Measurements from ENCODE around the gene ACACB.

Gene ACACB

DNA sequence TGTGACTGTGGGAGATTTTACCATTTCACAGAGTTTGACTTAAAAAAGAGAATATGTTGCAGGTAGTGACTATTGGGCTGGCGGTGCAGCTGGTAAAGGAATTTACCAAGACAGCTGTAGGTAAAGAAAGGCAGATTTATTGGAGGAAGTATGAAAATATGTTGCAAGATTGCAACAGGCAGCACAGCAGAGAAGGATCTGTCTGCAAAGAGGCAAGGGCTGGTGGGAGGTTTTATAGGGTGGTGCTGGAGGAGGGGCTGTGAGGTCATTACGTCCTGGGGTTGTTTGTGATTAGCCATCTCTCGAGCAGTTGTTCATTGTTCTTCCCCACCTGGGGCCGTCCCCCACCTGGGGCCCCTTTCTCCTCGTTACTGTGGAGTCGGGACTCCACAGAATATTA, 62.1 kb downstream of the ACACB start:
- no peak for DNase-seq

- no peak for DNase-seq
These were observed 63.5 kb downstream of the ACACB start for GRCh38 chr12:109179927-109180326.

DNA sequence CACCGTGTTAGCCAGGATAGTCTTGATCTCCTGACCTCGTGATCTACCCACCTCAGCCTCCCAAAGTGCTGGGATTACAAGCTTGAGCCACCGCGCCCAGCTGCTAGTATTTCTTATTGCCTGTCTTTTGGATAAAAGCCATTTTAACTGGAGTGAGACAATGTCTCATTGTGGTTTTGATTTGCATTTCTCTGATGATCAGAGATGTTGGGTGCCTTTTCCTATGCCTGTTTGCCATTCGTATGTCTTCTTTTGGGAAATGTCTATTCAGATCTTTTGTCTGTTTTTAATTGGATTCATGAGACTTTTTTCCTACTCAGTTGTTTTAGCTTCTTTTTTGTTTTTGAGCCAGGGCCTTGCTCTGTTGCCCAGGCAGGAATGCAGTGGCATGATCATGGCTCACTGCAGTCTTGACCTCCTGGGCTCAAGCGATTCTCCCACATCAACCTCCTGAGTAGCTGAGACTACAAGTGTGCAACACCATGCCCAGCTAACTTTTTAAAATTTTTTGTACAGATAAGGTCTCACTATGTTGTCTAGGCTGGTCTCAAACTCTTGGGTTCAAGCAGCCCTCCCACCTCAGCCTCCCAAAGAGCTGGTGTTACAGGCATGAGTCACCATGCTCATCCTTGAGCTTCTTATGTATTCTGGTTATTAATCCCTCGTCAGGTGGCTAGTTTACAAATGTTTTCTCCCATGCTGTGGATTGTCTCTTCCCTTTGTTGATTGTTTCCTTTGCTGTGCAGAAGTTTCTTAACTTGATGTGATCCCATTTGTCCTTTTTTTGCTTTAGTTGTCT, 65.9 kb downstream of the ACACB start:
- peak; percentile 22 for DNase-seq

DNA sequence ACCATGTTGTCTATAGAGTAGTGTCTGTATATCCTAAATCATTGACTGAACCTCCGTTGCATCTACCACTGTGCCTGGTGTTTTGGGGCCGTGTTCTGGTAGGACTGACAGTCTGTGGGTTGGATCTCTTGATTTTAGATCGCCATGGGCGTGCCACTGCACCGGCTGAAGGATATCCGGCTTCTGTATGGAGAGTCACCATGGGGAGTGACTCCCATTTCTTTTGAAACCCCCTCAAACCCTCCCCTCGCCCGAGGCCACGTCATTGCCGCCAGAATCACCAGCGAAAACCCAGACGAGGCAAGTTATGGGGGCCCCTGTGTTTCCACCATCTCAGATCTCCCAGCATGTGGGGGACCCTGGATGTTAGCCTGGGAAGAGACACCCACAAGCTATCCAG, 69.1 kb downstream of the ACACB start:
- DNase-seq = no peak

DNA sequence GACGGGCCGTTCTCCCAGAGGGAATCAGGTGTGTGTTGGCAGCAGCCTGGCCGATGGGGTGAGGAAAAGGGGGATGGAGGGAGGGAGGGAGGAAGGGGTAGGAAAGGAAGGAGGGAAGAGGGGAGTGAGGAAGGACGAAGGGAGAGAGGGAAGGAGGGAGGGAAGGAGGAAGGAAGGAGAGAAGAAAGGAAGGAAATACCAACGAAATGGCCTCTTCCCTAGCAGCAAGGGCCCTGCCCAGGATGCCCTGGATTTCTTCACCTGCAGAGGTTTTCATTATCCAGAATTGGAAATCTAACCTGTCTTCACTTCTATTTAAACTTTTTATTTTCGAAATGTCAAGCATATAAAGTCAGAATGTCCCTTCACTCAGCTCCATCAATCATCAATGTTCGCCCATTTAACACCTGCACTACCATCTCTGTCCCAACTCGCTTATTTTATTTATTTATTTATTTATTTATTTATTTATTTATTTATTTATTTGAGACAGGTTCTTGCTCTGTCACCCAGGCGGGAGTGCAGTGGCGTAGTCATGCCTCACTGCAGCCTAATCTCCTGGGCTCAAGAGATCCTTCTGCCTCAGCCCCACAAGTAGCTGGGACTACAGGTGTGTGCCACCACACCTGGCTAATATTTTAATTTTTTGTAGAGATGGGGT, 70.7 kb downstream of the ACACB start:
- no peak for DNase-seq

DNA sequence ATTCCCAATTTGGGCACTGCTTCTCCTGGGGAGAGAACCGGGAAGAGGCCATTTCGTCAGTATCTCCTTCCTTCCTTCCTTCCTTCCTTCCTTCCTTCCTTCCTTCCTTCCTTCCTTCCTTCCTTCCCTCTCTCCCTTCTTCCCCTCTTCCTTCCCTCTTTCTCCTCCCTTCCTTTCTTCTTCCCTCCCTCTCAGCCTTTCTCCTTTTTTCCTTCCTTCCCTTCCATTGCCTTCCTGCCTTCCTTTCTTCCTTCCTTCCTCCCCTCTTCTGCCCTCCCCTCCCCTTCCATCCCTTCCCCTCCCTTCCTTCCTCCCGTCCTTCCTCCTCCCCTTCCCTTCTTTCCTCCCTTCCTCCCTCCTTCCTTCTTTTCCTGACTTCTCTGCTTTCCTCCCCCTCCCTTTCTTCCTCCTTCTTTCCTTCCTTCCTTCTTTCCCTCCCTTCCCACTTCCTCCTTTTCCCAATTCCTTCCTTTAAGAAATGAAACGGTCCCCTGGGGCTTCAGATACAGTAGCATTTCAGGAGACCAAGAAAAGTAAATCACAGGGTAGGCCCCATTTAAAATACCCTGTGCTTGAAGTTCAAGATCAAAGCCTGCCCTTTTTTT, 71.8 kb downstream of the ACACB start:
- no peak for DNase-seq

GRCh38 chr12:109189291-109189690, 72.9 kb downstream of the ACACB start:
- DNase-seq = no peak

DNA sequence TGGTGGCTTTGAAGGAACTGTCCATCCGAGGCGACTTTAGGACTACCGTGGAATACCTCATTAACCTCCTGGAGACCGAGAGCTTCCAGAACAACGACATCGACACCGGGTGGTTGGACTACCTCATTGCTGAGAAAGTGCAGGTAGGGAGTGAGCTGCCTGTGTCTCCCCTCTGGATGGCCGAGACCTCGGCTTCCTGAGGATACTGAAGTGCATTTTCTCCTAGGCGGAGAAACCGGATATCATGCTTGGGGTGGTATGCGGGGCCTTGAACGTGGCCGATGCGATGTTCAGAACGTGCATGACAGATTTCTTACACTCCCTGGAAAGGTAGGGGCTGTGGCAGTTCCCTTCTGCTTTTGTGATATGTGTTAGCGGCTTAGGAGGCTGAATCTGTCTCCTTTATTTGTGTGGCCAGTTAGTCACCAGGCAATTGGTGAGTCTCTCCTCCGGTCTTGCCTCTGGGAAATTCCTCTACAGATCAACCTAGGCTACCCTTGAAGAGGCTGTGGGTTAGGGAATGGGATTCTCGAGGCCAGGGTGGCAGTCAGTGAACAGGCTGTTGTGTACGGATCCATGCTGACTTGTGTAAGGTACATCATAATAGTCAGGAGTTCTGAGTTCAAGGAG, 75.3 kb downstream of the ACACB start:
- no peak for DNase-seq

DNA sequence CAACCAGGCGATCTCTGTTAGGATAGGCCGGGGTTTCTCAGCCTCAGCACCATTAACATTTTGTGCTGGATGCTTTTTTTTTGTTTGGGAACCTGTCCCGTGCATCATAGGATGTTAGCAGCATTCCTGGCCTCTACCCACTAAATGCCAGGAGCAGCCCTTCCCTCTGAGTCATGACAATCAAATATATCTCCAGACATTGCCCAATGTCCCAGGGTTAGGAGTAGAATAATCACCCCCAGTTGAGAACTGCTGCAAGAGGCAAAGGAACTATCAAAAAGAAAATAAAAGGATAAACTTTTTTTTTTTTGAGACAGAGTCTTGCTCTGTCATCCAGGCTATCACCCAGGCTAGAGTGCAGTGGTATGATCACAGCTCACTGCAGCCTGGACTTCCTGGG, 76.0 kb downstream of the ACACB start:
- DNase-seq = peak; percentile 65

GRCh38 chr12:109193896-109194295, 77.5 kb downstream of the ACACB start:
- DNase-seq = no peak

- no peak for DNase-seq
These were observed 79.9 kb downstream of the ACACB start for GRCh38 chr12:109196332-109196731.

- DNase-seq = no peak
These were observed 80.9 kb downstream of the ACACB start for GRCh38 chr12:109197327-109197726.

DNA sequence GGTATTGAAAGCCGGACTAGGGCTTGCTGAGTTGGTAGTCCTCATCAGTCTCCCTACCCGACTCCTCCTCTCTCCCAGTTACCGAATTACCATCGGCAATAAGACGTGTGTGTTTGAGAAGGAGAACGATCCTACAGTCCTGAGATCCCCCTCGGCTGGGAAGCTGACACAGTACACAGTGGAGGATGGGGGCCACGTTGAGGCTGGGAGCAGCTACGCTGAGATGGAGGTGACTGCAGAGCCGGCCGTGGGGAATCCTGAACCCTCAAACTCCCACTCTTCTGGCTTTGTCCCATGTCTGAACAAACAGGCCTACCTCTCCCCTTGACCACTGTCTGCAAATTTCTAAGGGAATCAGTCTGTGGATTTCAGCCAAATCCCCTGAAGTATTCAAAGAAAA, 82.9 kb downstream of the ACACB start:
- no peak for DNase-seq

DNA sequence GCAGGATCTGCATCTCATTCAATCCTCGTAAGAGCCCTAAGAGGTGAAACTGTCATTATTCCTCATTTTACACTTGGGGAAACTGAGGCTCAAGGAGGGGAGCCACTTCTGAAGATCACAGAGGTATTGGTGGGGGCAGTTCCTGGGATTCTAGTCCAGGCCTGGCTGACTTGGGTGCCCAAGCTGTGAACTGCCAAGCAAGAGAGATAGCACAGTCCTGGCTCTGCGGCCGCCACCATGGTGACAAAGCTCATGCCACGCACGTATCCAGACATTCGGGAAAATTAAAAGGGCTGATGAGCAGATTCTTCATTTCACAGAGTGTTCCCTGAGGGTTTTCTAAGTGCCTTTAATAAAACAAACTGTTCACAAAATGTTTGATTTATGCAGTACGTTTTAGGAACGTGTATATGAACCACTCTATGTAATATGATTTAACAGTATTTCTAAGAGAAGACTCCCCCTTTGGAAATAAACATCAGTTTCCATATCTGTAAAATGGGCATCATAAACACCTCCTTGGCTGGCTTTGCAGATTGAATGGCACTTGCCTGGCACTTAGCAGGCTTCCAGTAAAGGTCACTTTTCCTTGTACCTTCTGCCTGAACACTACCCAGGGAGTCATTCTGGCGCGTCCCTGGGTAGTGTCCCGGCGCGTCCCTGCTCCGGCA, 84.6 kb downstream of the ACACB start:
- no peak for DNase-seq

DNA sequence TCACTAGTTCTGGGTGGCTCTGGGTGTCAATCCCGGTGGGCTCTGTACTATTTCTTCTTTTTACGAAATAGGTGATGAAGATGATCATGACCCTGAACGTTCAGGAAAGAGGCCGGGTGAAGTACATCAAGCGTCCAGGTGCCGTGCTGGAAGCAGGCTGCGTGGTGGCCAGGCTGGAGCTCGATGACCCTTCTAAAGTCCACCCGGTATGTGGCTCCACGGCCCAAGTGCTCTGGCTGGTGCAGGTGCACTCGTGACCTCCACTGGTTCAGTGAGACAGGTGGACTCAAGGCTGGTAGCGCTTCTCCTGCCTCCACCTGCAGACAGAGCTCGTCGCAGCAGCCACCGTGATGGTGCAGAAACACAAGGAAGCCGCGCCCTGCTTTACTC, 85.1 kb downstream of the ACACB start:
- DNase-seq = no peak

- DNase-seq = no peak
These were observed 86.4 kb downstream of the ACACB start for GRCh38 chr12:109202770-109203169.

- no peak for DNase-seq
These were observed 87.1 kb downstream of the ACACB start for GRCh38 chr12:109203480-109203879.

- no peak for DNase-seq
These were observed 92.7 kb downstream of the ACACB start for GRCh38 chr12:109209082-109209481.

DNA sequence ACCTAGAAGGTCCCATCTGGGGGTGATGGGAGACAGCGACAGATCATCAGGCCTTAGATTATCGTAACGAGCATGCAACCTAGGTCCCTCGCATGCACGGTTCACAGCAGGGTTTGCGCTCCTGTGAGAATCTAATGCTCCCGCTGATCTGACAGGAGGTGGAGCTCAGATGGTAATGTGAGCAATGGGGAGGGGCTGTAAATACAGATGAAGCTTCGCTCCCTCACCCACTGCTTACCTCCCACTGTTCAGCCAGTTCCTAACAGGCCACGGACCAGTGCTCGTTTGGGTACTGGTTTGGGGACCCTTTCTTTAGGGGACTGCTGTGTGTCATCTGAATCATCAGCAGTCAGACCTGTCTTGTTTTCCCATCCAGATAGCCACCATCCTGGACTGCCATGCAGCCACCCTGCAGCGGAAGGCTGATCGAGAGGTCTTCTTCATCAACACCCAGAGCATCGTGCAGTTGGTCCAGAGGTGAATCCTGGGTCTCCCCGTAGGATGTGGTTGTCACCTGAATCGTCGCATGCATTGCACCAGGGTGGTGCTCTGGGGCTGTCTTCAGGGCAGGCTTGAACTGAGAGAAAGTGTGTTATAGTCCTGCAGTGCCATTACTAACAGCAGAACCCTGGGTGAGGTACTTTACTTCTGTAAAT, 96.2 kb downstream of the ACACB start:
- DNase-seq = no peak

GRCh38 chr12:109214131-109214530, 97.7 kb downstream of the ACACB start:
- DNase-seq = no peak

GRCh38 chr12:109218996-109219395, 102.6 kb downstream of the ACACB start:
- DNase-seq = no peak

GRCh38 chr12:109219938-109220337, 103.6 kb downstream of the ACACB start:
- no peak for DNase-seq

All from fibroblast of skin of right biceps (primary cell).